Karpas-422 (cell line): ENCODE data around the gene DNAJC21. TPM values are rescaled to one million over a fixed set of nuclear protein-coding genes. Genes with fewer than 3 reads are reported as not detected.

Source experiments
- DNase-seq: peaks from one replicate; pipeline ENCODE4 v3.0.0-alpha.2; 2015
- H2AFZ ChIP-seq: fragments of 200-600 bp; sonication (generic); 2 replicates; pipeline ENCODE4 v1.6.1; 2014; ENCODE audit warnings: antibody characterized with exemption, low read length, mixed read lengths
- H3K27ac ChIP-seq: fragments of 200-600 bp; sonication (generic); 2 replicates; pipeline ENCODE4 v1.5.1; 2014; ENCODE audit warnings: mild to moderate bottlenecking, low read length, moderate library complexity
- H3K27me3 ChIP-seq: fragments of 200-600 bp; sonication (generic); 2 replicates; pipeline ENCODE4 v1.6.1; 2014; ENCODE audit warnings: low read length, mixed read lengths
- H3K36me3 ChIP-seq: fragments of 200-600 bp; sonication (generic); 2 replicates; pipeline ENCODE4 v1.6.1; 2014; ENCODE audit warnings: low read length, mixed read lengths; ENCODE audit not compliant: insufficient read depth
- H3K4me1 ChIP-seq: fragments of 200-600 bp; sonication (generic); 2 replicates; pipeline ENCODE4 v1.6.1; 2014; ENCODE audit warnings: mild to moderate bottlenecking, low read length, mixed read lengths
- H3K4me2 ChIP-seq: fragments of 200-600 bp; sonication (generic); 2 replicates; pipeline ENCODE4 v1.6.1; 2014; ENCODE audit warnings: low read length, low read depth, mild to moderate bottlenecking; ENCODE audit not compliant: poor library complexity, severe bottlenecking
- H3K4me3 ChIP-seq: fragments of 200-600 bp; sonication (generic); 2 replicates; pipeline ENCODE4 v1.5.1; 2014; ENCODE audit warnings: mild to moderate bottlenecking, antibody characterized with exemption, low read length, mixed read lengths
- H3K79me2 ChIP-seq: fragments of 200-600 bp; sonication (generic); 2 replicates; pipeline ENCODE4 v1.6.1; 2014; ENCODE audit warnings: mild to moderate bottlenecking, low read length, mixed read lengths
- H3K9ac ChIP-seq: fragments of 200-600 bp; sonication (generic); 2 replicates; pipeline ENCODE4 v1.6.0; 2014; ENCODE audit warnings: low read length
- H3K9me2 ChIP-seq: fragments of 200-600 bp; sonication (generic), shearing (Covaris generic); replicated peaks from 2 replicates; pipeline ENCODE4 v1.6.0; 2014; ENCODE audit warnings: mild to moderate bottlenecking, low read length, moderate library complexity; ENCODE audit not compliant: insufficient read depth
- H3K9me3 ChIP-seq: fragments of 300-700, 200-600 bp; sonication (generic); 2 replicates; pipeline ENCODE4 v1.6.1; 2014; ENCODE audit warnings: low read length, mixed read lengths
- H4K20me1 ChIP-seq: fragments of 200-600 bp; sonication (generic); 2 replicates; pipeline ENCODE4 v1.6.1; 2014; ENCODE audit warnings: mild to moderate bottlenecking, antibody characterized with exemption, low read length, low read depth; ENCODE audit not compliant: insufficient read depth
- total RNA-seq: library from RNA; depleted of rRNA; stranded (reverse); fragments of >200 nt; shearing (Covaris generic); gene quantifications from 2 replicates; pipeline ENCODE4 v1.2.3, GENCODE V29; 2014; ENCODE audit warnings: low replicate concordance

Gene DNAJC21
- total RNA-seq, 1 experiment from 2014 or later = 41.0 TPM

DNA sequence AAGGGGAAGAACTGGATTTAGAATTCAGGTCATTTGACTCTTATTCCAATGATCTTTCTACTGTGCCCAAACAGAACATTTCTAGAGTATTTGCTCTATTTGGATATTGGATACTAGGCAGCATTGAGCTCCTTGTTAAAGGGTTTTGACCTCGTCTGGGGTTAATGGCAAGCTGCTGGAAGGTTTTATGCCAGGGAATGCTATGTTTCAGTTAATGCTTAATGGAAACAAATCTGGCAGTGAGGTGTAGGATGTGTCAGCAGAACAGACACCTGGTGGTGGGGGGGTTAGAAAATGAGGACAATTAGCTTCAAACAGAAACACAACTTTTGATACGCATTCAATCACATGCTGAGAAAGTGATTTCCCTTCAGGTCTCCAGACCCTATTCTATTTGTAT is 66.9 kb downstream of the DNAJC21 start:
- Histone ChIP-seq H3K27ac (no peak overlapping the region), H4K20me1 (no peaks in the 10 kb centered on the region), H2AFZ (no peak overlapping the region), H3K79me2 (no peaks in the 10 kb centered on the region), H3K9me3 (no peaks in the 10 kb centered on the region), H3K9me2 (no peaks in the 10 kb centered on the region), H3K9ac (no peak overlapping the region), H3K36me3 (no peaks in the 10 kb centered on the region; the same call in 1 of the 2 replicates), H3K4me3 (no peak overlapping the region), H3K4me1 (no peaks in the 10 kb centered on the region), H3K4me2 (no peak overlapping the region), H3K27me3 (no peaks in the 10 kb centered on the region)
- DNase-seq = no peak

DNA sequence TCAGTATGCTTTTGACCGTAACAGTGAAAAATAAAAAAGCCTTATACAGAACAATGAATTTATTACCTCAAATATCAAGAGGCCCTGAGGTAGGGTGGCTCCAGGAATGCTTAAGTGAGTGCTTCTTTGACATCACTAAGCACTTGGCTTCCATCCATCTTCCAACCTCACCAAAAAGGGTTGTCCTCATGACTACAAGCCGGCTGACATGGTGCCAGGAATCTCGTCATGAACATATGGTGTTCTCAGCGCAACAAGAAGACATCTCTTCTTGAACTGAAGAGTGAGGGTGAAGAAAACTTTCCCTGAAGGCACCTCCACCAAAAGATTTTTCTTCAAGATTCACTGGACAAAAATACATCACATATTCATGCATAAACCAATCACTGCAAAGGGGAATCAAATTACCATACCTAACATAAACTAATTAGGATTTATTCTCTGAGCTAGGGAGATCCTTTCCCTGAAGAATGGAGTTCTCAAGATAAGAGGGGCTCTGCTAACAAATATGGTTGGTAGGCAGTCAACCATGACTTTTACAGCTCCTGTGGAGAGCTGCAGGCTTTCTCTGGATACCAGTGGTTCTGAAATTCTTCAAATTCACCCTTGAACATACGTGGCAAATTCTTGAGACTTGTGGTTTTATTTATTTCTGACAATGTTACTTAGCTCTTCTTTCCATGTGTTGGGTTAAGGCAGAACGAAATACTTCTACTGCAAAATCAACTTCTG is 68.9 kb downstream of the DNAJC21 start:
- Histone ChIP-seq H2AFZ (no peak overlapping the region), H3K27ac (no peak overlapping the region), H3K4me3 (no peak overlapping the region), H3K9me2 (no peaks in the 10 kb centered on the region), H3K4me2 (no peak overlapping the region), H3K9ac (no peak overlapping the region), H3K9me3 (no peaks in the 10 kb centered on the region), H3K36me3 (no peaks in the 10 kb centered on the region), H3K4me1 (no peaks in the 10 kb centered on the region), H3K79me2 (no peaks in the 10 kb centered on the region), H3K27me3 (no peaks in the 10 kb centered on the region), H4K20me1 (no peaks in the 10 kb centered on the region)
- no peak for DNase-seq

DNA sequence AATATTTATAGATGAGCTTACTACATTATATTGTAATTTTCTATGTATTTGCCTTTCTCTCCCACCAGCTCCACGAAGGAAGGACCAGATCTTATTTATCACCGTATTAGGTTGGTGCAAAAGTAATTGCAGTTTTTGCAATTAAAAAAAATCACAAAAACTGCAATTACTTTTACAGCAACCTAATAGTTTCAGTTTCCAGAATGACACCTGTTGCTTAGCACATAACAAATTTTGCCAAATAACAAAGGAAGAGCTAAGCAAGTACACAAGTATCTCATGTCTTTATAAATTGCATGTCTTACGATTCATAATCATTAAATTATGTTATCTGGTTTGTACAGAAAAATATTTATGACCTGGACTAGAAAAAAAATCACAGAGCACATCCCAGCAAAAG is 72.5 kb downstream of the DNAJC21 start:
- Histone ChIP-seq H3K9me2 (no peaks in the 10 kb centered on the region), H3K4me3 (no peak overlapping the region), H3K27ac (no peak overlapping the region), H3K27me3 (no peaks in the 10 kb centered on the region), H3K9me3 (no peaks in the 10 kb centered on the region), H3K4me1 (no peaks in the 10 kb centered on the region), H3K4me2 (no peak overlapping the region), H3K79me2 (no peaks in the 10 kb centered on the region), H3K36me3 (no peaks in the 10 kb centered on the region), H2AFZ (no peak overlapping the region), H3K9ac (no peak overlapping the region), H4K20me1 (no peaks in the 10 kb centered on the region)
- no peak for DNase-seq

DNA sequence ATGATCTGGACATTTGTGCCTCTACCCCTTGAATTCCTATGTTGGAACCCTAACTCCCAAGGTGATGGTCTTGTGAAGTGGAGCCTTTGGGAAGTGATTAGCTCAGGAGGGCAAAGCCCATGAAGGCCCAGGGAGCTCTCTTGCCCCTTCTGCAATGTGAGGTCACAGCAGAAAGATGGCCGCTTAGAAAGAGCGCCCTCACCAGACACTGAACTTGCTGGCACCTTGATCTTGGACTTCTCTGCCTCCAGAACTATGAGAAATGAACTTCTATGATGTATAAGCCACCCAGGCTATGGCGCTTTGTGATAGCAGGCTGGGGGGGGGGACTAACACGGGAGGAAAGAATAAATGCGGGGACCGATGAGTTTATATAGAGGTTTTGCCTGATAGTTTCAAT is 73.1 kb downstream of the DNAJC21 start:
- H3K9ac ChIP-seq = no peak overlapping the region

DNA sequence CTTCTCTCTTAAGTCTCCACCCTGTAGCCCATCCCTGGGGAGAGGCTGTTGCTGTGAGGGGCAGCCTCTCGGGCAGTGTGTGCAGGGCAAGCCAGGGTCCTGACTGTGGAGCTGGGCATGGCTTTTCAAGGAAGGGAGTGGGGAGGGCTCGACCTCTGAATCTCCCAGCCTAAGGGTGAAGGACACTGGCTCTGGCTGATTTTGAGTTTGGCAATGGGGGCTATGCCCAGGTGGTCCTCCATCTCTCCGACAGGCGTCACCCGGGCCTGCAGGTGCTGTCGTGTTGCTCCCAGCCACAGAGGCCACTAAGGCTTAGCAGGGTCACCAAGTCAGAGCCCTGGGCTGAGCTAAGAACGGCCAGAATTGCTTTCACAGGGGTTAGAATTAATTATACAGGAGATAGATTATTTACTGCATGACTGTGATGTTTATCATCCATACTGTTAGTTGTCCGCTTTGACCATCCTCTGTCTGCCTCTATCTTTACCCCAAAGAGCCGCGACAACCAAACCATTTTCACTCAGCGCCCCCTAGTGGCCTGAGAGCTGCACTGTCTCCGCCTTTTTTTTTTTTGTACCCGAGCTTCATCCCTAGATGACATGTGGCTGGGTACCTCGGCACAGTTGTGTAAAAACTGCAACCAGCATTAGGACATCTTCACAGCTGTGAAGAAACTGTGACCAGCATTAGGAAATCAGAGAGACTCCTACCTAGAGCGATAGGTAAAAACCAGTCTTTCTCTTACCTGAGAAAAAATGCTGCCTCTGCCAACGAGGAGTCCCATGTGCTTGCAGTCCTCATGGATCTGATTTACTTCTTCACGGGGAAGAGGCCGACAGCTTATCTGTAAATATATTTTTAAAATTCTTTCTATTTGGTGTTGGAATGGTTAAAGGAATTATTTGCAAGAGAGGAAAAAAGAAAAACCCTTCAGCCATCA is 73.9 kb downstream of the DNAJC21 start:
- no peak overlapping the region for H3K9ac ChIP-seq
- no peaks in the 10 kb centered on the region for H3K36me3 ChIP-seq
- H3K27ac ChIP-seq = no peak overlapping the region
- H2AFZ ChIP-seq = no peak overlapping the region
- H3K4me3 ChIP-seq = no peak overlapping the region
- H3K4me2 ChIP-seq = no peak overlapping the region
- no peaks in the 10 kb centered on the region for H3K27me3 ChIP-seq
- H3K9me3 ChIP-seq = no peaks in the 10 kb centered on the region
- H3K4me1 ChIP-seq = no peaks in the 10 kb centered on the region
- no peaks in the 10 kb centered on the region for H3K79me2 ChIP-seq
- H4K20me1 ChIP-seq = no peaks in the 10 kb centered on the region
- no peaks in the 10 kb centered on the region for H3K9me2 ChIP-seq
- DNase-seq = peak; percentile 87

More for the DNA sequence above, 73.1 kb downstream of the DNAJC21 start:
- Histone ChIP-seq H3K4me3 (no peak overlapping the region), H3K27ac (no peak overlapping the region), H3K9me2 (no peaks in the 10 kb centered on the region), H3K4me1 (no peaks in the 10 kb centered on the region), H4K20me1 (no peaks in the 10 kb centered on the region), H3K27me3 (no peaks in the 10 kb centered on the region), H3K4me2 (no peak overlapping the region), H2AFZ (no peak overlapping the region), H3K79me2 (no peaks in the 10 kb centered on the region), H3K9me3 (no peaks in the 10 kb centered on the region), H3K36me3 (no peaks in the 10 kb centered on the region)
- no peak for DNase-seq

DNA sequence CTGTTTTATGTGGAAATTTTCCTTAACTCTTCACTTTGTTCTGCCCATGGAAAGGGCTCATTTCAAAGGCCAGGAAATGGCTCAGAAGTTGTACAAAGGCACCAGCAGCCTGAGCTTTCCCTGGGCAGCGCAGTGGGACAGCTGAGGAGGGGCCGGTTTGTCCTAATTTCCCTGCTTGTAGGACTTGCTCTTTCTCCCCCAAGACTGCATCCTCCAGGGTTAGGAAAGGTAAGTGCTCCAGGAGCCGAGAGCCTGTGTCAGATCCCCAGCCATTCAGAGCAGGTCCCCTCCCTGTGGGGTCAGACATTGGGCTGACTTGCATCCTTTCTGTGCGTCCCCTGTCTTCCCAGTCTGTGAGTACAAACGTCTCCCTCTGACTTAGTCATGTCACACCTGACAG is 74.8 kb downstream of the DNAJC21 start:
- no peaks in the 10 kb centered on the region for H3K9me3 ChIP-seq
- no peak overlapping the region for H3K9ac ChIP-seq
- no peaks in the 10 kb centered on the region for H3K27me3 ChIP-seq
- no peak overlapping the region for H3K4me3 ChIP-seq
- H3K9me2 ChIP-seq = no peaks in the 10 kb centered on the region
- H2AFZ ChIP-seq = no peak overlapping the region
- H3K79me2 ChIP-seq = no peaks in the 10 kb centered on the region
- no peak overlapping the region for H3K27ac ChIP-seq
- DNase-seq = no peak
- H3K4me1 ChIP-seq = no peaks in the 10 kb centered on the region
- H3K36me3 ChIP-seq = no peaks in the 10 kb centered on the region
- H3K4me2 ChIP-seq = no peak overlapping the region
- H4K20me1 ChIP-seq = no peaks in the 10 kb centered on the region

DNA sequence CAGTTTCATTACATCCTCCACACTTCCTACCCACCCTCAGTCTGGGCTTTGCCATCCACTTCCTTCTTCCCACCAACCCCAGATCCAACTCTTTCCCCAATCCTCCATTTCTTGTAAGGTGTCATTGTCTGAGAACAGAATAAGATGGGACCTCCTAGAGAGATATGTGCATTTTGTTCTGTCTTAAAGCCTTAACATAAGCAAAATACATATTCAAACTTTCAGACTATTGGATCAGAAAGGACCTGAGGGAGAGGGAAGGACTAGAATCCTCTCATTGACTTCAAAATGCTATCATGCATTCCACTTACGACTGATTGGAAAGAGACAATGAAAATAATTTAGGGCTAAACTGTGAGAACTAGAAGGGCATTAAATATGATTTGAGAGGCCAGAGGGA is 75.4 kb downstream of the DNAJC21 start:
- Histone ChIP-seq H3K9me3 (no peaks in the 10 kb centered on the region), H3K4me2 (no peak overlapping the region), H2AFZ (no peak overlapping the region), H3K27me3 (no peaks in the 10 kb centered on the region), H3K79me2 (no peaks in the 10 kb centered on the region), H3K9me2 (no peaks in the 10 kb centered on the region), H3K9ac (no peak overlapping the region), H3K4me1 (no peaks in the 10 kb centered on the region), H4K20me1 (no peaks in the 10 kb centered on the region), H3K4me3 (no peak overlapping the region), H3K27ac (no peak overlapping the region), H3K36me3 (no peaks in the 10 kb centered on the region)
- DNase-seq = no peak
